Suprapubic skin (tissue), 4 donors: ENCODE results near the gene FEZF2. TPM values are rescaled to one million over a fixed set of nuclear protein-coding genes. Genes with fewer than 3 reads are reported as not detected.

Source experiments
- DNase-seq, 2 donors: peaks; one replicate each; pipeline ENCODE4 v3.0.0-alpha.2; 2019; ENCODE audit warnings: low spot score in 2 of 2
- H3K27ac ChIP-seq: fragments of 200-600 bp; sonication (generic); one replicate; pipeline ENCODE4 v1.5.1; 2019
- H3K27me3 ChIP-seq: fragments of 200-600 bp; sonication (generic); one replicate; pipeline ENCODE4 v1.5.1; 2019
- H3K36me3 ChIP-seq: fragments of 200-600 bp; sonication (generic); one replicate; pipeline ENCODE4 v1.5.1; 2019
- H3K4me1 ChIP-seq: fragments of 200-600 bp; sonication (generic); one replicate; pipeline ENCODE4 v1.5.1; 2019
- H3K4me3 ChIP-seq: fragments of 200-600 bp; sonication (generic); one replicate; pipeline ENCODE4 v1.5.1; 2019; ENCODE audit warnings: mild to moderate bottlenecking
- H3K9me3 ChIP-seq: fragments of 200-600 bp; sonication (generic); one replicate; pipeline ENCODE4 v1.5.1; 2019
- EP300 ChIP-seq: sonication (generic); formaldehyde crosslinking; IDR thresholded peaks from one replicate; pipeline ENCODE4 v1.6.1; 2017; ENCODE audit warnings: antibody characterized with exemption
- POLR2A ChIP-seq, 2 donors: fragments of 450-650 bp; IDR thresholded peaks; one replicate each; pipeline ENCODE4 v1.6.1; 2017; ENCODE audit warnings: antibody characterized with exemption in 2 of 2, mild to moderate bottlenecking in 2 of 2, moderate library complexity in 2 of 2
- POLR2AphosphoS5 ChIP-seq, 3 donors: sonication (generic); formaldehyde crosslinking; IDR thresholded peaks; one replicate each; pipeline ENCODE4 v1.6.1; 2017; ENCODE audit warnings: antibody characterized with exemption in 3 of 3
- WGBS: methylation state at CpG from one replicate; pipeline ENCODE4 v1.1.5; 2018; 5-methylcytosine and 5-hydroxymethylcytosine counted together
- total RNA-seq, 4 donors: library from RNA; depleted of rRNA; stranded (reverse); fragments of >200 nt; gene quantifications; one replicate each; pipeline ENCODE4 v1.1.0, GENCODE V29; 2016
- TF ChIP-seq, protein P1 (sequence below), 2 donors: fragments of 200-600 bp in 1 of 2; fragments of 450-650 bp in 1 of 2; sonication (generic) in 1 of 2; IDR thresholded peaks; one replicate each; pipeline ENCODE4 v1.5.1; 2016 to 2019; ENCODE audit warnings: antibody characterized with exemption in 2 of 2, mild to moderate bottlenecking in 1 of 2, moderate library complexity in 1 of 2

The FEZF2 gene
- total RNA-seq, 4 donors from 2014 or later: not detected

DNA sequence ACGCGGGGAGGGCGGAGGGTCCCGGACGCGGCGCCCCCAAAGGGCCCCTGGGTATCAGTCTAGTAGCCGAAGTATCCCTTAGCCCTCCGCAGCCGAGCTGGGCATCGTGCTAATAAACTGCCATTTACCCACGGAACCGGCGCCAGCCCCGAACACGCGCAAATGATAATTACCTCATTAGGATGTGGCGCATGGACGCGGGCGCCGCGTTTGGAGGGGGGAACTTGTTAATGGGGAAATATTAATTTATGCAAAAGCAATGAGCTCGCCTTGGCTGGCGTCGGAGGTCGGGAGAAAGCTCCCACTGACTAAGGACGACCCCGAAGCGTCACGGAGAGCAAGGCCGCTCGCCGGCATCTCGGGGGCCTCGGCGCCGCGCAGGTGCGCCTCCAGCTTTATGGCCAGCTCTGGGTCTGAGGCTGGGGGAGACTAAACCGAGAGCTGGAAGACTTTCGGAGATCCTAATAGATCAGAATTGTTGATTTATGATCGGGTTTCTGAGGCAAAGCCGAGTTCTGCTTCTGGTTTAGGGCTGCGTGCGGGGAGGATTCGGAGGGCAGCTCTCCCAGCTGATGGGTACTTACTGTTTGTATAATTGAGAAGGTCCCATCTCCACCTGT is 474 bp upstream of the FEZF2 start:
- TF ChIP-seq POLR2AphosphoS5 (IDR thresholded peaks at IDR 0.05): no peak
- no peak for TF ChIP-seq POLR2A (IDR thresholded peaks at IDR 0.05)
- TF ChIP-seq, protein P1, sequence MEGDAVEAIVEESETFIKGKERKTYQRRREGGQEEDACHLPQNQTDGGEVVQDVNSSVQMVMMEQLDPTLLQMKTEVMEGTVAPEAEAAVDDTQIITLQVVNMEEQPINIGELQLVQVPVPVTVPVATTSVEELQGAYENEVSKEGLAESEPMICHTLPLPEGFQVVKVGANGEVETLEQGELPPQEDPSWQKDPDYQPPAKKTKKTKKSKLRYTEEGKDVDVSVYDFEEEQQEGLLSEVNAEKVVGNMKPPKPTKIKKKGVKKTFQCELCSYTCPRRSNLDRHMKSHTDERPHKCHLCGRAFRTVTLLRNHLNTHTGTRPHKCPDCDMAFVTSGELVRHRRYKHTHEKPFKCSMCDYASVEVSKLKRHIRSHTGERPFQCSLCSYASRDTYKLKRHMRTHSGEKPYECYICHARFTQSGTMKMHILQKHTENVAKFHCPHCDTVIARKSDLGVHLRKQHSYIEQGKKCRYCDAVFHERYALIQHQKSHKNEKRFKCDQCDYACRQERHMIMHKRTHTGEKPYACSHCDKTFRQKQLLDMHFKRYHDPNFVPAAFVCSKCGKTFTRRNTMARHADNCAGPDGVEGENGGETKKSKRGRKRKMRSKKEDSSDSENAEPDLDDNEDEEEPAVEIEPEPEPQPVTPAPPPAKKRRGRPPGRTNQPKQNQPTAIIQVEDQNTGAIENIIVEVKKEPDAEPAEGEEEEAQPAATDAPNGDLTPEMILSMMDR (IDR thresholded peaks at IDR 0.05): no peak
- no peak for TF ChIP-seq EP300
- no peaks in the 10 kb centered on the region for H3K36me3 ChIP-seq
- WGBS: under 1% methylated on average over 22 of the region's 47 CpGs
- H3K27ac ChIP-seq: no peak overlapping the region
- H3K9me3 ChIP-seq: no peaks in the 10 kb centered on the region
- H3K4me1 ChIP-seq: peaks cover 68% of the 10 kb centered on the region
- H3K4me3 ChIP-seq: peak overlapping the region; percentile 33
- DNase-seq: no peak
- peaks cover 100% of the 10 kb centered on the region for H3K27me3 ChIP-seq

DNA sequence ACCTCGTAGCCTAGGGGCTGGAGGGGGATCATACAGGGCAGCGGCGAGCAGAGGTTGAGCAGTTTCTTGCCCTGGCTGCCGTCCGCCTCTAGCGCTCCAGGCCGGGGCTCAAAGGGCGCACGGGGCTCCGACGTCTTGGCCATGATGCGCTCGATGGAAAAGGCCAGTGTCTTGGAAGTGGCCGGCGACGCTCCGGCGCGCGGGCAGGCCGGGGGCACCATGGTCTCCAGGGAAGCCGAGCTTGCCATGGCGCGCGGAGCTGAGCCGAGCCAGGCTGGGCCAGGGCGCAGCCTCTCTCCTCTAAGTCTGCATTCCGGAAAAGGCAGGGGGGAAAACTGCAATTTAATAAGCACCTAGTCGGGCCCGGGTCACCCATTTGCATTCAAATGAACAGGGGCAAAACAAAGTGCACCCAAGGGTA is 719 bp downstream of the FEZF2 start:
- H3K4me3 ChIP-seq: peak overlapping the region; percentile 29

DNA sequence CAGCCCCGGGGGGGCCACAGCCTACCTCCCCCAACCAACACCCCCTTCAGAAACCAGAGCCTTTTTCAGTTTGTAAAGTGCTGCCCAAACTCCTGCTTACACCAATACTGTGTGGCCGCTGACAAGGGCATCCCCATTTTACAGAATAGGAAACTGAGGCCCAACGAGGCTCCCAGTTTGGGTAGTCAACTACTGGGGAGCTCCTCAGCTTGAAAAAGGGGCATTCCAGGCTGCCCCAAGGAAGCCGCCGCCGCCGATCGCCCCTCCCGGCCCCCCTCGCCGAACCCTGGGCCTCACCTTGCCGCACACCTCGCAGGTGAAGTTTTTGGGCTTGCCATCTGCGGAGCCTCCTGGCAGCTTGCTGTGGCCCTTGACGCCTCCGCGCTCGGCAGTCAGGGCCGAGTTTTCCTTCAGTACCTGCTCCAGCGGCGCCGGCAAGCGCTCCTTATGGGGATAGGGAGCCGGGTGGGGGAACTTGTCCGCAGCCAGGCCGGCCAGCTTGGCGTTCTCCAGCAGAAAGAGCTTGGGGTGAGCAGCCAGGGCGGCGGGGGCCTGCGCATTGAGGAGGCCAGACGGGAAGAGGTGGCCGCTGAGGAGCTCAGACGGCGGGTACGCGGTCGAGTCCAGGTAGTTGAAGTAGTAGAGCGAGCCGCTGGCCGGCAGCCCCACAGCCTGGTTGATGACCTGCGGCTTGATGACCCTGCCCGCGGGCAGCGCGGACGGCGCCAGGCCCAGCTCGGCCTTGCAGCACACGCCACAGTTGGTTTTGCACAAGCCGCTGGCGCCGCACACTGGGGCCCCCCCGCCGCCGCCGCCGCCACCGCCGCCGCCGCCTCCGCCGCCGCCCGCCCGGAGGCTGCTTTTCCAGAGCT is 1.4 kb downstream of the FEZF2 start:
- H3K27me3 ChIP-seq: peaks cover 100% of the 10 kb centered on the region
- peak overlapping the region; percentile 29 for H3K4me3 ChIP-seq
- H3K27ac ChIP-seq: no peak overlapping the region
- TF ChIP-seq, protein P1 (IDR thresholded peaks at IDR 0.05): no peak
- TF ChIP-seq POLR2AphosphoS5 (IDR thresholded peaks at IDR 0.05) (no peak), EP300 (no peak), POLR2A (IDR thresholded peaks at IDR 0.05) (no peak)
- WGBS: 0% methylated on average over 1 of the region's 66 CpGs
- peaks cover 63% of the 10 kb centered on the region for H3K4me1 ChIP-seq
- no peak for DNase-seq
- H3K36me3 ChIP-seq: no peaks in the 10 kb centered on the region
- no peaks in the 10 kb centered on the region for H3K9me3 ChIP-seq

More for the DNA sequence above, 719 bp downstream of the FEZF2 start:
- TF ChIP-seq POLR2AphosphoS5 (IDR thresholded peaks at IDR 0.05) (no peak), EP300 (no peak), POLR2A (IDR thresholded peaks at IDR 0.05) (no peak)
- TF ChIP-seq, protein P1 (IDR thresholded peaks at IDR 0.05): no peak
- no peaks in the 10 kb centered on the region for H3K36me3 ChIP-seq
- H3K27me3 ChIP-seq: peaks cover 100% of the 10 kb centered on the region
- H3K9me3 ChIP-seq: no peaks in the 10 kb centered on the region
- H3K27ac ChIP-seq: no peak overlapping the region
- 0% methylated on average over 2 of the region's 30 CpGs for WGBS
- peaks cover 63% of the 10 kb centered on the region for H3K4me1 ChIP-seq
- no peak for DNase-seq

DNA sequence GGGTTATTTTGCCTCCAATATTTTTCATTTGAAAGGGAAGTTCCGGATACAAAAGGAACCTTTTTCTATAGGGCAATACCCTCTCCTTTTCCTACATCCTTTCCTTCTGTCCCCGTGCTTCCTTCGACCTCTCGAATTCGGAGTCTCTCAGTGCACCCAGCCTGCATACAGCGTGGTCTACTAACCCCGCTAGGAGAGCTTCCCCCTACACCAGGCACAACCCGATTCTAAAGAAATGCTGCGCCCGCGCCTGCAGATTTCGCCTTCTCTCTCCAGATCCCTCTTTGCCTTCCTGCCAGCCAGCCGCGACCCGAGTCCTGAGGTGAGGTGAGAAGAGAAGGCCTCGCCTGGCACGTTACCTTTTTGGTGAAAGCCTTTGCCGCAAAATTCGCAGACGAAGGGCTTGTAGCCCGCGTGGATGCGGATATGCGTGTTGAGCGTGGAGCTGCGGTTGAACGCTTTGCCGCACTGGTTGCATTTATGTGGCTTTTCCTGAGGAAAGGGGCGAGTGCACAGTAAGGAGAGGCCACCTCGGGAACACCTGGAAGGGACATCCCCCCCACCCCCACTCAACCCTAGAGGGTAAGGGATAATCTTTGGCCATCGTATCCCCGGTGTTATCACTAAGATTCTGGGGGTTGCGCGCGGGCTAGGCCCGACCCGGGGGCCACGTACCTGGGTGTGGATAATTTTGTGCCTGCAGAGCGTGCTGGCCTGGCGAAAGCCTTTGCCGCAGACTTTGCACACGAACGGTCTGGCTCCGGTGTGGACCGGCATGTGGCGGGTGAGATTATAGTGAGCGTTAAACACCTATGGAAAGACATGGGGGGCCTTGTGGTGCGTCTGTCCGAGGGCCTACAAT is 2.3 kb downstream of the FEZF2 start:
- WGBS: 12% methylated on average over 36 of the region's 49 CpGs

More for the DNA sequence above, 2.3 kb downstream of the FEZF2 start:
- TF ChIP-seq, protein P1 (IDR thresholded peaks at IDR 0.05): no peak
- no peak for TF ChIP-seq EP300
- TF ChIP-seq POLR2AphosphoS5 (IDR thresholded peaks at IDR 0.05): no peak
- no peak for TF ChIP-seq POLR2A (IDR thresholded peaks at IDR 0.05)
- Histone ChIP-seq H3K4me3 (no peak overlapping the region), H3K27ac (no peak overlapping the region), H3K4me1 (peaks cover 63% of the 10 kb centered on the region), H3K27me3 (peaks cover 100% of the 10 kb centered on the region), H3K9me3 (no peaks in the 10 kb centered on the region), H3K36me3 (no peaks in the 10 kb centered on the region)
- no peak for DNase-seq
